Endothelial cell of umbilical vein (primary cell): ENCODE data around the gene OLFM1. TPM values are rescaled to one million over a fixed set of nuclear protein-coding genes. Genes with fewer than 3 reads are reported as not detected.

Experiments
- BruUV-seq: library from RNA; stranded (reverse); fragments of 400-500 nt; replicated peaks from 2 replicates; lab custom pipeline; 2021; lab: Mats Ljungman, UMichigan
- CTCF ChIA-PET: fragments of 300-600, 350-600 bp; sonication (Branson Sonifier 250); formaldehyde crosslinking; loops from one replicate; lab custom pipeline; 2021; ENCODE audit warnings: antibody characterized with exemption, inconsistent platforms; lab: Charles Lee
- POLR2A ChIA-PET: fragments of 300-600, 350-600 bp; sonication (Branson Sonifier 250); formaldehyde crosslinking; loops from one replicate; lab custom pipeline; 2021; ENCODE audit warnings: antibody characterized with exemption, inconsistent platforms; lab: Charles Lee
- DNase-seq: peaks from one replicate; pipeline ENCODE4 v3.0.0-alpha.2; 2011; ENCODE audit warnings: low read depth, low spot score
- FAIRE-seq: peaks from 2 replicates; lab custom pipeline; 2011; peaks lifted over from hg19 to GRCh38; lab: Jason Lieb, UNC
- H2AFZ ChIP-seq: 2 replicates; pipeline ENCODE4 v1.6.0; 2012; ENCODE audit warnings: low read depth, low read length, control low read depth, inconsistent platforms
- H3K27ac ChIP-seq: 2 replicates; pipeline ENCODE4 v1.5.1; 2011; ENCODE audit warnings: low read depth, mild to moderate bottlenecking, control low read depth, low read length, moderate library complexity; ENCODE audit not compliant: insufficient read depth
- H3K27me3 ChIP-seq, 2 experiments: 2 replicates each; pipeline versions ENCODE4 v1.6.0 to v1.6.1; 2011; ENCODE audit warnings: low read length in 2 of 2, mixed read lengths in 1 of 2; ENCODE audit not compliant: control insufficient read depth in 2 of 2, insufficient read depth in 2 of 2
- H3K36me3 ChIP-seq, 2 experiments: 2 replicates in 1 of 2; 3 replicates in 1 of 2; pipeline ENCODE4 v1.5.1; 2011; ENCODE audit warnings: low read length in 2 of 2, mild to moderate bottlenecking in 1 of 2, moderate library complexity in 1 of 2; ENCODE audit not compliant: control insufficient read depth in 2 of 2, insufficient read depth in 2 of 2; ENCODE audit errors: extremely low read depth in 1 of 2
- H3K4me1 ChIP-seq: 3 replicates; pipeline ENCODE4 v1.5.1; 2011; ENCODE audit warnings: mild to moderate bottlenecking, low read length; ENCODE audit not compliant: control insufficient read depth, insufficient read depth; ENCODE audit errors: extremely low read depth
- H3K4me2 ChIP-seq: 2 replicates; pipeline ENCODE4 v1.6.1; 2011; ENCODE audit warnings: low read length, control low read depth, mixed read lengths; ENCODE audit not compliant: insufficient read depth
- H3K4me3 ChIP-seq, 3 experiments: fragments of 200-600 bp in 1 of 3; sonication (generic), shearing (Covaris generic) in 1 of 3; replicated peaks in 1 of 3; 2 replicates each; pipeline ENCODE4 v1.5.1; 2011 to 2016; ENCODE audit warnings: control low read depth in 3 of 3, low read length in 3 of 3, mild to moderate bottlenecking in 2 of 3, inconsistent platforms in 1 of 3, low read depth in 1 of 3, moderate library complexity in 1 of 3; ENCODE audit not compliant: insufficient read depth in 1 of 3
- H3K79me2 ChIP-seq: 2 replicates; pipeline ENCODE4 v1.6.0; 2012; ENCODE audit warnings: low read length, inconsistent platforms; ENCODE audit not compliant: control insufficient read depth, insufficient read depth
- H3K9ac ChIP-seq: replicated peaks from 2 replicates; pipeline ENCODE3; 2011; ENCODE audit warnings: low read length, control low read depth; ENCODE audit not compliant: insufficient read depth; ENCODE audit errors: extremely low read depth
- H3K9me1 ChIP-seq: replicated peaks from 3 replicates; pipeline ENCODE4 v1.6.0; 2011; ENCODE audit warnings: mild to moderate bottlenecking, low read length; ENCODE audit not compliant: control insufficient read depth, insufficient read depth; ENCODE audit errors: extremely low read depth
- H3K9me3 ChIP-seq: replicated peaks from 2 replicates; pipeline ENCODE4 v1.5.1; 2012; ENCODE audit warnings: low read length, inconsistent platforms; ENCODE audit not compliant: control insufficient read depth, insufficient read depth
- H4K20me1 ChIP-seq: replicated peaks from 2 replicates; pipeline ENCODE3; 2011; ENCODE audit warnings: mild to moderate bottlenecking, low read length; ENCODE audit not compliant: control insufficient read depth, insufficient read depth; ENCODE audit errors: extremely low read depth
- CTCF ChIP-seq, 2 donors: IDR thresholded peaks; 1 replicate in 1 of 2; 2 replicates in 1 of 2; pipeline ENCODE4 v1.5.1; 2011; ENCODE audit warnings: low read length in 2 of 2, mild to moderate bottlenecking in 2 of 2, moderate library complexity in 2 of 2, control low read depth in 1 of 2, inconsistent platforms in 1 of 2, low read depth in 1 of 2; ENCODE audit not compliant: insufficient read depth in 1 of 2; ENCODE audit errors: extremely low read depth in 1 of 2
- JUN ChIP-seq: IDR thresholded peaks from 2 replicates; pipeline ENCODE4 v1.6.1; 2011; ENCODE audit warnings: borderline replicate concordance, low read depth; ENCODE audit not compliant: insufficient read length, insufficient read depth
- MAX ChIP-seq: IDR thresholded peaks from 2 replicates; pipeline ENCODE4 v1.6.1; 2011; ENCODE audit not compliant: insufficient read depth, insufficient read length
- POLR2A ChIP-seq: IDR thresholded peaks from 2 replicates; pipeline ENCODE4 v1.6.1; 2012; ENCODE audit warnings: low read depth, mild to moderate bottlenecking, control low read depth, low read length
- POLR2AphosphoS5 ChIP-seq: IDR thresholded peaks from 2 replicates; pipeline ENCODE4 v1.6.1; 2012; ENCODE audit warnings: low read depth, mild to moderate bottlenecking, control low read depth, low read length, moderate library complexity; ENCODE audit not compliant: insufficient read depth
- dilution Hi-C: fragments of 300-500 bp; cut with MboI; formaldehyde crosslinking; loops from one replicate; pipeline ENCODE4 v1.15.0; 2019; ENCODE audit warnings: low sequenced_read_pairs; ENCODE audit not compliant: extremely low pct_ligation_motif_present
- intact Hi-C: fragments of 100-400 bp; cut with micrococcal nuclease; formaldehyde crosslinking; loops from one replicate; pipeline ENCODE4 v1.10.0; 2022
- polyA plus RNA-seq, 4 experiments: library from polyadenylated mRNA; depleted of rRNA in 3 of 4; stranded (reverse) in 3 of 4; unstranded in 1 of 4; fragments of >200 nt; gene quantifications; 2 replicates each; pipeline versions ENCODE4 v1.2.1 to v1.2.3, GENCODE V29; 2011 to 2012; ENCODE audit warnings: missing spikeins in 1 of 4
- total RNA-seq: library from RNA; stranded (reverse); gene quantifications from 2 replicates; pipeline ENCODE4 v1.2.3, GENCODE V29; 2021

The OLFM1 gene
- total and polyA plus RNA-seq, 2 donors (not counting 3 experiments of a cell fraction or from before 2014, with no cell fraction given) = 0.07 to 0.95 TPM

- no peak for DNase-seq
- CTCF ChIA-PET = no interaction called here
- BruUV-seq = no TSS peak
- no peaks in the 10 kb centered on the region for H3K9me1 ChIP-seq
- H3K4me3 ChIP-seq = no peak overlapping the region
- no peaks in the 10 kb centered on the region for H3K79me2 ChIP-seq
- TF ChIP-seq POLR2A (no peak), JUN (no peak), MAX (no peak), CTCF (IDR thresholded peaks at IDR 0.05; ENCODE audit: extremely low read depth in 1 of 2, insufficient read depth in 1 of 2, low read depth in 1 of 2, low read length in 2 of 2) (no peak), POLR2AphosphoS5 (no peak)
- H2AFZ ChIP-seq = no peak overlapping the region
- dilution Hi-C loops (no loop called here), intact Hi-C loops (loop anchor here (5.0 to 10.0 kb wide), 2 partner anchors 305 to 622 kb away; no protein-coding TSS in a partner anchor)
- POLR2A ChIA-PET = no interaction called here
- H3K4me2 ChIP-seq = no peak overlapping the region
- no peaks in the 10 kb centered on the region for H3K4me1 ChIP-seq
- H3K9ac ChIP-seq = no peak overlapping the region
- no peak for FAIRE-seq
- no peaks in the 10 kb centered on the region for H3K36me3 ChIP-seq
- H3K27ac ChIP-seq = no peak overlapping the region
- H3K9me3 ChIP-seq = no peaks in the 10 kb centered on the region
- no peaks in the 10 kb centered on the region for H4K20me1 ChIP-seq
- peaks cover 0 to 9% of the 10 kb centered on the region in 2 experiments for H3K27me3 ChIP-seq
These were observed 7.8 kb upstream of the OLFM1 start for GRCh38 chr9:135079676-135080075.
